Hepatocyte (in vitro differentiated cells): ENCODE measurements around the gene YLPM1.

Source experiments
- EZH2 ChIP-seq: fragments of 200-600 bp; sonication (generic); IDR thresholded peaks from 2 replicates; pipeline ENCODE4 v1.6.1; 2016; ENCODE audit warnings: antibody characterized with exemption, mild to moderate bottlenecking, borderline replicate concordance
- EZH2phosphoT487 ChIP-seq: fragments of 200-600 bp; sonication (generic); IDR thresholded peaks from one replicate; pipeline ENCODE4 v1.6.1; 2018; ENCODE audit warnings: antibody characterized with exemption, mild to moderate bottlenecking, low read depth, moderate library complexity; ENCODE audit not compliant: unreplicated experiment, severe bottlenecking
- TF ChIP-seq, protein P1 (sequence below): fragments of 200-600 bp; sonication (generic); IDR thresholded peaks from 2 replicates; pipeline ENCODE4 v1.5.1; 2016; ENCODE audit warnings: antibody characterized with exemption, mild to moderate bottlenecking; ENCODE audit not compliant: poor library complexity

DNA sequence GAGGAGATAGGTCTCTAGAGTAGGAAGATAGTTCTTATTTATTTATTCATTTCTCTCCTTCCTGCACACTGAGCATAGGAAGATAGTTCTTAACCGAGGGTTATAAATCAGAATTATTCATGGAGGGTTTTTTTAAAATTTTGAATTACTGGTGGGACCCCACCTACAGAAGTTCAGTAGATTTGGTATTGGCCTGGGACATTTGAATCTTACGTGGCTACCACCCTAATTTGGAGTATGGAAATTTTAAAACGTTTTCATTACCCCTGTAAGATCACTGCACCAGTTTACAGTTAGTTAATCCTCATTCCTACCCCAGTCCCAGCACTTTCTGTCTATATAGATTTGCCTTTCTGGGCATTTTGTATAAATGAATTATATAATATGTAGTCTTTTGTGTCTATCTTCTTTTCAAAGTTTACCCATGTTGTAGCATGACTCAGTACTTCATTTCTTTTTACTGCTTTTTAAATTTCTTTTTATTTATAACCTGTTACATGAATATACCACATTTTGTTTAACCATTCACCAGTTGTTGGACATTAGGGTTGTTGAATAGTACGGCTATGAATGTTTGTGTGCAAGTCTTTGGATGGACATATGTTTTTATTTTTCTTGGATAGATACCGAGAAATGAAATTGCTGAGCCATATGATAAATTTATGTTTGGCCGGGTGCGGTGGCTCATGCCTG is 44.9 kb downstream of the YLPM1 start:
- TF ChIP-seq, protein P1, sequence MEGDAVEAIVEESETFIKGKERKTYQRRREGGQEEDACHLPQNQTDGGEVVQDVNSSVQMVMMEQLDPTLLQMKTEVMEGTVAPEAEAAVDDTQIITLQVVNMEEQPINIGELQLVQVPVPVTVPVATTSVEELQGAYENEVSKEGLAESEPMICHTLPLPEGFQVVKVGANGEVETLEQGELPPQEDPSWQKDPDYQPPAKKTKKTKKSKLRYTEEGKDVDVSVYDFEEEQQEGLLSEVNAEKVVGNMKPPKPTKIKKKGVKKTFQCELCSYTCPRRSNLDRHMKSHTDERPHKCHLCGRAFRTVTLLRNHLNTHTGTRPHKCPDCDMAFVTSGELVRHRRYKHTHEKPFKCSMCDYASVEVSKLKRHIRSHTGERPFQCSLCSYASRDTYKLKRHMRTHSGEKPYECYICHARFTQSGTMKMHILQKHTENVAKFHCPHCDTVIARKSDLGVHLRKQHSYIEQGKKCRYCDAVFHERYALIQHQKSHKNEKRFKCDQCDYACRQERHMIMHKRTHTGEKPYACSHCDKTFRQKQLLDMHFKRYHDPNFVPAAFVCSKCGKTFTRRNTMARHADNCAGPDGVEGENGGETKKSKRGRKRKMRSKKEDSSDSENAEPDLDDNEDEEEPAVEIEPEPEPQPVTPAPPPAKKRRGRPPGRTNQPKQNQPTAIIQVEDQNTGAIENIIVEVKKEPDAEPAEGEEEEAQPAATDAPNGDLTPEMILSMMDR, result no peak
- TF ChIP-seq EZH2 (no peak), EZH2phosphoT487 (no peak)
